Erythroblast (primary cell): ENCODE data around the gene CATSPERD.
A peak's percentile ranks its signal among the peaks of the same experiment; 100 is the strongest.

Experiments
- GATA1 ChIP-seq: IDR thresholded peaks from 2 replicates; pipeline ENCODE4 v1.6.1; 2011; ENCODE audit warnings: low read depth, mild to moderate bottlenecking, control low read depth, low read length, moderate library complexity
- POLR2A ChIP-seq: IDR thresholded peaks from 2 replicates; pipeline ENCODE4 v1.6.1; 2011; ENCODE audit warnings: mild to moderate bottlenecking, low read length

GRCh38 chr19:5799247-5800241, 79.1 kb downstream of the CATSPERD start:
- TF ChIP-seq POLR2A (no peak), GATA1 (peak; percentile 96)
